ENCODE results near the gene ERBB4. TPM values are rescaled to one million over a fixed set of nuclear protein-coding genes. Genes with fewer than 3 reads are reported as not detected.
"Not testable (repeated sequence)": the region's sequence is repeated elsewhere in the genome, so short reads cannot be mapped to it uniquely, and the experiment has no call there.

ERBB4 gene
- total RNA-seq, 1 donor from 2014 or later, result 8.3 TPM

DNA sequence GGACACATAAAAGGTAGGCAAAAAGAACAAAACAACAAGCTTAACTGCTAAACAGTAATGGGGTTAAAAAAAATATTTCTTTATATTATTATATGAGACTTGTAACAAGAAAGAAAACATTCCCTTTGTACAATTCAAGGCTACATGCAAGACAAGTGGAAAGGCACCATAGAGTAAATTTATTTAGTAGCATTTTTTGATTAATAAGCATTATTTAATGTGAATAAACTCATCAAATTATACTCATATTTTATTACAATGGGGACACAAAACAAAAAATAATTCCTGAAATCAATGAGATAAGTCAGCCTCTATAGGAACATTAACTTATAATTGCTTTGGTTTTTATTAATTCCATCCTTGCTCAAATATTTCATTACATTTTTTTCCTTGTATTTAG is 809.2 kb downstream of the ERBB4 start:
- H3K9me3 ChIP-seq (replicated peaks), result no peaks in the 10 kb centered on the region

GRCh38 chr2:211724933-211725332 is 813.7 kb downstream of the ERBB4 start:
- Histone ChIP-seq H3K4me3 (no peak overlapping the region), H3K36me3 (no peaks in the 10 kb centered on the region), H3K27ac (replicated peaks) (no peak overlapping the region), H3K27me3 (ENCODE audit: low read depth) (no peaks in the 10 kb centered on the region), H3K9me3 (replicated peaks) (no peaks in the 10 kb centered on the region), H3K4me1 (no peaks in the 10 kb centered on the region)
- TF ChIP-seq CTCF (IDR thresholded peaks at IDR 0.05; ENCODE audit: borderline replicate concordance), result no peak
- DNase-seq, result no peak
- intact Hi-C loops (cut with micrococcal nuclease), result no loop called here

More for the DNA sequence above, 809.2 kb downstream of the ERBB4 start:
- Histone ChIP-seq H3K36me3 (no peaks in the 10 kb centered on the region), H3K4me3 (no peak overlapping the region), H3K27me3 (ENCODE audit: low read depth) (no peaks in the 10 kb centered on the region), H3K27ac (replicated peaks) (no peak overlapping the region), H3K4me1 (no peaks in the 10 kb centered on the region)
- TF ChIP-seq CTCF (IDR thresholded peaks at IDR 0.05; ENCODE audit: borderline replicate concordance), result no peak
- DNase-seq, result no peak
- intact Hi-C loops (cut with micrococcal nuclease), result no loop called here

DNA sequence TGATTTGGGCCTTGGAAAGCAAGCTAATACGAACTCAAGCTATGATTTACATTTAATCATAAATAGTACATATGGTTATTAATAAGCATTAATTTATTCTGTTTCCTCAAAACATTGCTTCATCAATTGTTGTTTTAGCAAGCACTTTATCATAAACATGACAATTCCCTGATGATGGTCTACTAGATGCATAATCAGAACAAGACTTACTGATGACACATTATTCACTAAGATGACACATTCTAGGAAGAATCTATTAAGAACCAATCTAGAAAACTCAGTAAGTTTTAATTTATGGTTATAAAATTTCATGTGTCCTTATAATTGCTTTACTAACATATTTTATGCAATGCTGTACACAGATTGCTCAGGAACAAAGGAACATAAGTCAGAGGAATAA is 815.2 kb downstream of the ERBB4 start:
- no peaks in the 10 kb centered on the region for H3K36me3 ChIP-seq
- intact Hi-C loops (cut with micrococcal nuclease), result no loop called here
- no peak for DNase-seq
- H3K4me3 ChIP-seq, result no peak overlapping the region
- no peaks in the 10 kb centered on the region for H3K4me1 ChIP-seq
- H3K27me3 ChIP-seq (ENCODE audit: low read depth), result no peaks in the 10 kb centered on the region
- no peaks in the 10 kb centered on the region for H3K9me3 ChIP-seq (replicated peaks)
- H3K27ac ChIP-seq (replicated peaks), result no peak overlapping the region
- no peak for TF ChIP-seq CTCF (IDR thresholded peaks at IDR 0.05; ENCODE audit: borderline replicate concordance)

- DNase-seq, result no peak
- TF ChIP-seq CTCF (IDR thresholded peaks at IDR 0.05; ENCODE audit: borderline replicate concordance), result no peak
- no peak overlapping the region for H3K4me3 ChIP-seq
- no peaks in the 10 kb centered on the region for H3K27me3 ChIP-seq (ENCODE audit: low read depth)
- no peaks in the 10 kb centered on the region for H3K9me3 ChIP-seq (replicated peaks)
- no peaks in the 10 kb centered on the region for H3K36me3 ChIP-seq
- intact Hi-C loops (cut with micrococcal nuclease), result no loop called here
- H3K27ac ChIP-seq (replicated peaks), result no peak overlapping the region
- H3K4me1 ChIP-seq, result no peaks in the 10 kb centered on the region
Observed at GRCh38 chr2:211722928-211723327, 815.7 kb downstream of the ERBB4 start.

DNA sequence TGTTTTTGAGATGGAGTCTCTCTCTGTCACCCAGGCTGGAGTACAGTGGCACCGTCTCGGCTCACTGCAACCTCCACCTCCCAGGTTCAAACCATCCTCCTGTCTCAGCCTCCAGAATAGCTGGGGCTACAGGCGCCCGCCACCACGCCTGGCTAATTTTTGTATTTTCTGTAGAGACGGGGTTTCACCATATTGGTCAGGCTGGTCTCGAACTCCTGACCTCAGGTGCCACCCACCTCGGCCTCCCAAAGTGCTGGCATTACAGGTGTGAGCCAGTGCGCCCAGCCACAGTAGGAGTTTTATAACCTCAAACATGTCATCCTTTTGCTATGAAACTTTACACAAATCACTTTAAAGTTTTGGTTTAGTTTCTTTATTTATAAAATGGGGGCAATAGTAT is 816.7 kb downstream of the ERBB4 start:
- H3K27me3 ChIP-seq (ENCODE audit: low read depth); H3K36me3 ChIP-seq; H3K27ac ChIP-seq (replicated peaks); intact Hi-C loops (cut with micrococcal nuclease); H3K9me3 ChIP-seq (replicated peaks); DNase-seq; H3K4me3 ChIP-seq; H3K4me1 ChIP-seq: not testable (repeated sequence)

GRCh38 chr2:211709389-211709788 is 829.2 kb downstream of the ERBB4 start:
- Histone ChIP-seq H3K4me1 (no peaks in the 10 kb centered on the region), H3K4me3 (no peak overlapping the region), H3K27me3 (ENCODE audit: low read depth) (no peaks in the 10 kb centered on the region), H3K9me3 (replicated peaks) (no peaks in the 10 kb centered on the region), H3K36me3 (no peaks in the 10 kb centered on the region), H3K27ac (replicated peaks) (no peak overlapping the region)
- no peak for TF ChIP-seq CTCF (IDR thresholded peaks at IDR 0.05; ENCODE audit: borderline replicate concordance)
- no peak for DNase-seq
- intact Hi-C loops (cut with micrococcal nuclease), result no loop called here
